HL-60 (cell line): ENCODE data around the gene ANKRD39.

Source experiments
- CTCF ChIP-seq: IDR thresholded peaks from one replicate; pipeline ENCODE4 v1.5.1; 2011; ENCODE audit warnings: low read length, control low read depth, inconsistent platforms; ENCODE audit not compliant: insufficient read depth
- GABPA ChIP-seq: IDR thresholded peaks from 2 replicates; pipeline ENCODE4 v1.6.1; 2012; ENCODE audit warnings: low read depth
- POLR2AphosphoS5 ChIP-seq: IDR thresholded peaks from 2 replicates; pipeline ENCODE4 v1.6.1; 2012; ENCODE audit warnings: low read depth
- SPI1 ChIP-seq: IDR thresholded peaks from 2 replicates; pipeline ENCODE4 v1.6.1; 2012; ENCODE audit warnings: low read depth, mild to moderate bottlenecking, borderline replicate concordance
- TF ChIP-seq, protein P1 (sequence below): IDR thresholded peaks from 2 replicates; pipeline ENCODE4 v1.6.1; 2012; ENCODE audit warnings: low read depth; ENCODE audit not compliant: insufficient replicate concordance

DNA sequence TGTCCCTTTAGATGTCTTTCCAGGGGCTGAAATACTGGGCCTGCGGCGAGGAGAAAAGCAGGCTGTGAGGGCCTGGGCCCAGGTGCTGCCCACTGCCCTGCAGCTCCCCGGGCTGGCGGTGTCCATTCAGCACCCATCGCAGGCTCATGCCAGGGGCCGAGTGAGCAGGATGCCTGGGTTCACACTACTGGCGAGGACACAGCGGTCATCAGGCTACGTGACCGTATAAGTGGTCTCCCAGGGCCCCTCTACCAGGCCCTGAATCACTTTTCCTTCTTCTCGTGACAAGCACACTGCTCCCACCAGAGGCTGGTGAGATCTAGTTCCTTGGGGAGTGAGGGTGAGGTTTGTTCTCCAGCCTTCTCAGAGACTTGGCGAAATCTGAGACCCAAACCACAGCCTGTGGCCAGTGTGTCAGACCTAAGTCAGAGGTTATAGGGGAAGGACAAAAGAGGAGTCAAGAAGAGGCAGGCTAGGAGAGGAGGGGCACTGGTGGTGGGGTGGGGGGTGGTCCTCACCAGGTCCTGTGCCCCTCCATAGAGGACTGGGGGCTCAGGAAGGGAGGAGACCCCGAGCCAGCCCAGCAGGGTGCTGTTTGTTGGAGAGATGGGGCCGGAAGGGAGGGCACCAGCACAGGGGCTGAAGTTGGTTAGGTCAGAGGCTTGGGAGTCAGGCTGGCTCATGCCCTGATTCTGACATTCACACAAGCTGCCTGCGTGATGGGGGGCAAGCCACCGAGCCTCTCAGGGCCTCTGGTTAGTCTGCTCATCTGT, 18.6 kb upstream of the ANKRD39 start:
- TF ChIP-seq POLR2AphosphoS5 (no peak), CTCF (no peak), GABPA (no peak), SPI1 (no peak)
- TF ChIP-seq, protein P1, sequence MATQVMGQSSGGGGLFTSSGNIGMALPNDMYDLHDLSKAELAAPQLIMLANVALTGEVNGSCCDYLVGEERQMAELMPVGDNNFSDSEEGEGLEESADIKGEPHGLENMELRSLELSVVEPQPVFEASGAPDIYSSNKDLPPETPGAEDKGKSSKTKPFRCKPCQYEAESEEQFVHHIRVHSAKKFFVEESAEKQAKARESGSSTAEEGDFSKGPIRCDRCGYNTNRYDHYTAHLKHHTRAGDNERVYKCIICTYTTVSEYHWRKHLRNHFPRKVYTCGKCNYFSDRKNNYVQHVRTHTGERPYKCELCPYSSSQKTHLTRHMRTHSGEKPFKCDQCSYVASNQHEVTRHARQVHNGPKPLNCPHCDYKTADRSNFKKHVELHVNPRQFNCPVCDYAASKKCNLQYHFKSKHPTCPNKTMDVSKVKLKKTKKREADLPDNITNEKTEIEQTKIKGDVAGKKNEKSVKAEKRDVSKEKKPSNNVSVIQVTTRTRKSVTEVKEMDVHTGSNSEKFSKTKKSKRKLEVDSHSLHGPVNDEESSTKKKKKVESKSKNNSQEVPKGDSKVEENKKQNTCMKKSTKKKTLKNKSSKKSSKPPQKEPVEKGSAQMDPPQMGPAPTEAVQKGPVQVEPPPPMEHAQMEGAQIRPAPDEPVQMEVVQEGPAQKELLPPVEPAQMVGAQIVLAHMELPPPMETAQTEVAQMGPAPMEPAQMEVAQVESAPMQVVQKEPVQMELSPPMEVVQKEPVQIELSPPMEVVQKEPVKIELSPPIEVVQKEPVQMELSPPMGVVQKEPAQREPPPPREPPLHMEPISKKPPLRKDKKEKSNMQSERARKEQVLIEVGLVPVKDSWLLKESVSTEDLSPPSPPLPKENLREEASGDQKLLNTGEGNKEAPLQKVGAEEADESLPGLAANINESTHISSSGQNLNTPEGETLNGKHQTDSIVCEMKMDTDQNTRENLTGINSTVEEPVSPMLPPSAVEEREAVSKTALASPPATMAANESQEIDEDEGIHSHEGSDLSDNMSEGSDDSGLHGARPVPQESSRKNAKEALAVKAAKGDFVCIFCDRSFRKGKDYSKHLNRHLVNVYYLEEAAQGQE = no peak
